ENCODE data around the gene SLC17A5.

DNA sequence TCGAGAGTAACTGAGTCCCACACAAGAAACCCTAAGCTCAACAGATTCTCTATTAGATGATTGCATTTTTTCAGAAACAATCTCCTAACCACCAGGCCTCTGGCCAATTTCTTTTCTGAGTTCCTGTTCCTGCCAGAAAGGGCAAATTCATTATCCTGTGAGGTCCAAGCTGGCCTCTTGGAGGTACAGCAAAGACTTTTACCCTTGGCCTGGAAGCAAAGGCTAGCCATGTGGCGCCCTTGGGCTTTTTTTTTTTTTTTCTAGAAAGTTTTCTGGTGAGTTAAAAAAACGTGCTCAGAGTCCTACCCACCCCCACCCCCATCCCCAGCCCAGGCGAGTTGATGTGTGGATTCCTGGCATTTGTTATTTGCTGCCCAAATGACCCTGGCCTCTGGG lies 73.9 kb downstream of the SLC17A5 start:
- TF ChIP-seq POLR2AphosphoS5 (IDR thresholded peaks at IDR 0.05; ENCODE audit: low read depth, low read length) (no peak), POLR2A (IDR thresholded peaks at IDR 0.05; ENCODE audit: low read depth, low read length) (no peak), TAF1 (IDR thresholded peaks at IDR 0.05; ENCODE audit: borderline replicate concordance, low read depth, low read length) (no peak)

Data from GM12892 (cell line).